SW480 (cell line): ENCODE results near the gene ELAC1.
"Not testable (repeated sequence)": the region's sequence is repeated elsewhere in the genome, so short reads cannot be mapped to it uniquely, and the experiment has no call there.

Experiments
- DNase-seq: peaks from one replicate; pipeline ENCODE4 v3.0.0-alpha.2; 2016; ENCODE audit warnings: low spot score

The ELAC1 gene, protein sequence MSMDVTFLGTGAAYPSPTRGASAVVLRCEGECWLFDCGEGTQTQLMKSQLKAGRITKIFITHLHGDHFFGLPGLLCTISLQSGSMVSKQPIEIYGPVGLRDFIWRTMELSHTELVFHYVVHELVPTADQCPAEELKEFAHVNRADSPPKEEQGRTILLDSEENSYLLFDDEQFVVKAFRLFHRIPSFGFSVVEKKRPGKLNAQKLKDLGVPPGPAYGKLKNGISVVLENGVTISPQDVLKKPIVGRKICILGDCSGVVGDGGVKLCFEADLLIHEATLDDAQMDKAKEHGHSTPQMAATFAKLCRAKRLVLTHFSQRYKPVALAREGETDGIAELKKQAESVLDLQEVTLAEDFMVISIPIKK

DNA sequence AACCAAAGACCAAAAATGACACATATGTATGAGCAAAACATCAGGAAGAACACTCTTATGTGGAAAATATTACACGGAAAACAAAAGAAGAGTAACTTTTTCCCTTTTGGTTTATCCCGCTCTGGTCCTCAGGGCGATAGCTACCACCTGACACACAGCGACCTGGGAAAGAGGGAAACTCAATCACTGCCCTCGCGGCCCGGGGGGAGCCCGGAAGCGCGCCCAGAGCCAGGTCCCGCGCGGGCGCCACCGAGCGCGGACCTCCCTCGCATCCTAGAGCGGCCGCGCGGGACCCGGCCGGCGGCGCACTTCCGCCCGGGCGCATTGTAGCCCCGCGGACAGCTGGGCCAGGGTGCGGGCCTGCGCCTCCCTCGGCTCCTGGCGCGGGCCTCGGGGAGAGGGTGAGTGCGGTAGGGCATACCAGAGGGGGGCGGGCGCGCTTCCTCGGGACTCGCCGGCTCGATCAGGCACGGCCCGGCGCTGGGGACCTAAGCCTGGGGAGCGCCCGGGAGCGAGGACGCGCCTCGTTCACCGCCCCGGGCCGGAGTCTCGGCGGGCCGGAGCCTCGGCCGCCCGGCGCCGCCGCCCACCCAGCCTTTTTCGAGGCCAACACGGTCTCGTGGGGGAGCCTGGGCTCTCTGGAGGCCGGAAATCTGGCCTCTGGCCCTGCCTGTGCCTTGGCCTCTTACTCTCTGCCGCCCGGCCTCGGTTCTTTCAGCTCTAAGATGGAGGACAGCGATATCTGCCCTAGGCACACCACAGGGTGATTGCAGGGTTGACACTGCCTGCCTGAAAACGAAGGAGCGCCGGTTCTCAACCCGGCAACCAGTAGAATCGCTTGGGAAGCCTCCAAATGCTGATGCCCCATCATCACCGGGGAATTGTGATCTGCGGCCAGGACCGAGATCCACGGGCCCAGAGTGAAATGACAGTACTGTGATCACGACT lies at the start of gene ELAC1:
Gene ELAC1 (plus strand): TSS at position 327 of the 948 bp plus-strand sequence. CDS start 6,365 bp downstream, outside the sequence.
- DNase-seq: peak; percentile 57

DNA sequence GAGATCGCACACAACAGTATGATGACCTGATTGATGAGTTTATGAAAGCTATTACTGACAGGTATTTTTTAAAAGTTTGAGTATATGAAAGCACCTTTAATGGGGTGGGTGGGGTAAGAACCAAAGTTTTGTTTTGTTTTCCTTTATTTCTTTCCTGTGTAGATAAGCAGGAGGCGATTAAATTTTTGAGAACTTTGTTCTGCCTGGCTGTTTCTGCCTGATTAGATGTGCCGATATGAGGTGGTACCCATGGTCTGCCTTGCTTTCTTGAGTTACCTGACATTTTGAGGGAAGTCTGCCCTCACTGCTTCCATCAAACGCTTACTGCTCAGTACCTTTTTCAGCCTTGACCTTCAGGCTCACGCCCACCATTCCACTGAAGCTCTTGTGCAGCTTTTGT lies 49.7 kb upstream of the ELAC1 start:
- DNase-seq: no peak

DNA sequence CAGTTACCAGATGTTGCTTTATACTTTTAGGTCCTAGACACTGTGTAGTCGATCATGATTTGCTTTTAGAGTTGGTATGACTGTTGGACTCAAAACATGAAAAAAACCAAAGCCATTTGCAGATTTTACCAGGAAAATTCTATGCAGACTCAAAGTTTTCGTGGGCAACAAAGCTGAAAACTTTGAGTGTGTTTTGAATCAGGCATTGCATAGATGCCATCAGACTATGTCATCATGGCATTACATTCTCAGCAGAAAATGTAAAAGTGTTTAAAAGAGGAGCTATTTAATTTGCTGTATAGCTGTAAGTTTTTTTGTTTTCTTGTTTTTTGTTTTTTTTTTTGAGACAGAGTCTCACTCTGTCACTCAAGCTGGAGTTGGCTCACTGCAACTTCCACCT lies 43.5 kb upstream of the ELAC1 start:
- no peak for DNase-seq

DNA sequence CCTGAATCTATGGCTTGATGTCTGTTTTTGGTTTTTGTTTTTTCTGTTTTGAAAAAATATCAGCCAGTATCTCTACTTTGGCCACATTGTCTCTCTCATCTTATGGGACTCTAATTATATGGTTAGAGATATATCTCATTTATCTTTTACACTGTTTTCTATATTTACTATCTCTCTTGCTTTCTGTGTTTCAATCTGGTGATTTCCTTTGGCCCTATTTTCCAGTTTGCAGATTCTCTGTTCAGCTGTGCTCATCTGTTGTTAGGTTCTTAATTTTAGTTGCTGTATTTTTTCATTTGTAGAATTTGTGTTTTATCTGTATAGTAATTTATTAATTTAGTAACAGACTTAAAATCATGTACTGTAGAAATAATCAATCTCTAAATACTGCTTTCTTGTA lies 41.3 kb upstream of the ELAC1 start:
- DNase-seq: no peak

GRCh38 chr18:50928551-50928950 lies 39.3 kb upstream of the ELAC1 start:
- DNase-seq: no peak

- DNase-seq: no peak
Measured at GRCh38 chr18:50933684-50934083, 34.2 kb upstream of the ELAC1 start.

DNA sequence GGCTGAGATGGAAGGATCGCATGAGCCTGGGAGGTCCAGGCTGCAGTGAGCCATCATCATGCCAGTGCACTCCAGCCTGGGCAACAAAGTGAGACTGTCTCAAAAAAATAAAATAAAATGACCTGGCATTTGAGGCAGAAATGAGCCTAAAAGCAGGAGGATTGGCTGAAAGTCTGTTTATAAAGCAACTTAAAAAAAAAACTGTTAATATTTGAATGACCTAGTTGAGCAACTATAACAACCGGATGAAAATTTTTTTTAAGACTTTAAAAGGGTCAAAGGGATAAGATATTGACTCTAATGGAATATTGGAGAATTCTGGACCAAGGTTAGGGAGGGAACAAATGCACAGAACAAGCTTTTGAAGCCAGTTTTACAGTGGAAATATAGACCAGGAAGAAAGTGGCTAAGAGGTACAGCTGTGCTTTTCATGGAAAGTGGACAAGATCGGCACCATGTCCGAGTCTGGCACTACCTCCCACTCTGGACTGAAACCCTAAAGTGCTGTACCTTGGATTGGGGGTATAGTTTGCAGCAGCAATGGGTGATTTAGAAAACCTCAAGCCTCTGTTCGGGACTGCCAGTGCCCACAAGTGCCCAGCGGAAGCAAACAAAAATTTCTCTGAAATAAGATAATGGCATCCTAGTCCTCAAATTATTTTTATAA lies 33.2 kb upstream of the ELAC1 start:
- DNase-seq: no peak

DNA sequence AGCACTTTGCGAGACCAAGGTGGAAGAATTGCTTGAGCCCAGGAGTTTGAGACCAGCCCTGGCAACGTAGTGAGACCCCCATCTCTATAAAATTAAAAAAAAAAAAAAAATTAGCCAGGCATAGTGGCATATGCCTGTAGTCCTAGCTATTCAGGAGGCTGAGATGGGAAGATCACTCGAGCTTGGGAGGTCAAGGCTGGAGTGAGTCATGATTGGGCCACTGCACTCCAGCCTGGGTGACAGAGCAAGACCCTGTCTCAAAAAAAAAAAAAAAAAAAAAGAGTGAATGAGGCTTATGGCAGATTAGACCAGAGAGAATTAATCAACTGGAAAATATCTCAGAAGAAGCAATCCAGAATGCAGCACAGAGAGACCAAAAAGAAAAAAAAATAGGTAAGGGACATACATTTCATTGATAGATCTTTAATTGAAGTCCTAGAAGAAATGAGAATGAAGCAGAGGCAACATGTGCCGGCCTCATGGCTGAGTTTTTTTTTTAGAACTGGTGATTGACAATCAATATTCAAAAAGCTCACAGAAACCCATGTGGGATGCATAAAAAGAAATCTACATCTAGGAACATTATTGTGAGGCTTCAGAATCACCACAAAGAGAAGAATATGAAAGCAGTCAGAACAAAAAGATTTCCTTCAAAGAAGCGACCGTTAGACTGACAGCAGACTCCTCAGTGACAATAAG lies 32.2 kb upstream of the ELAC1 start:
- DNase-seq: no peak

DNA sequence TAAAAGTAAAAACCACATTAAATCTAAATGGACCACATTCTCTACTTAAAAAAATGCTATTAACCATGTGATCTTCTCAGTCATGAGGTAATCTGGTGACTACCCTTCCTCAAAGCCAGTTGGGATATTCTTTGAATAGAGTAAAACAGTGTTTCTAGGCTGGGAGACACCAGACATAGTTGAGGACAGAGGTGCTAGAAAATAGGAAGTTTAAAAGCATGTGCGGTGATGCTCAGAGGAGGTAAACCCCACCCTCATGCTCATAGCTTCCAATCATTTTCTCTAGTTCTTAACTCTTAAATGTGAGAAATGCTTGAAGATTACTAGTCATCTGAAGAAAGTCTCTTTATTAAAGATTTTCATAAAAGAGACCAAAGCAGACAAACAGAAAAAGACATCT lies 30.7 kb upstream of the ELAC1 start:
- DNase-seq: no peak

- DNase-seq: no peak
Measured at GRCh38 chr18:50938912-50939311, 28.9 kb upstream of the ELAC1 start.

DNA sequence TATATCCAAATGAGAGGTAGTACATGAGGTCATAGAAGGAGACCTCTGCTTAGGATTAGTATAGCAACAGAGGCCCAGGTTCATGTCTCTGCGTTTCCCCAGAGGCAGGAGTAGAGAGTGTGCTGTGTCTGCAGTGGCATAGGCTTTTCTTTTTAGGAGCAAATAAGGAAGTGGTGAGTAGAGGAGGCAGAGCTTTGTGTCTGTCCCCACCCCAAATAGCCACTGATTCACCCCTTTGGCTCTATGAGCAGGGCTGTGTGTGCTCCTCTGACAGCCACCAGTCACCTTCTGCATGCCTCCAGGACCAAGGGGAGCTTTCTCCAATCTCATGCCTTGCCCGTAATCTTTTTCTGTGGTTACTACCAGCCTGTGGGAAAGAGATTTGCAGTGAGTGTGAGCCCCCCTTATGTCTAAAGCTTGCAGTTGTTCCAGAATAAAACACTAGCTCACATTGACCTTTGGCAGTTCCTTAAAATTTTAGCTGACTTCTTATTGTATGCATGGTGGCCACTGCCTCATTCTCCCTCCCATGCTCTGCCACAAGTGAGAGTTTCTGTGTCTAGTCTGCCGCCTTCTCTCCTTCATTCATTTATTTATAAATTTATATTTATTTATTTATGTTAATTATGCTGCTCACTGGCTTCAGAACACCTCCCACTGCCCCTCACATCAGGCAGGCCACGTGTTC lies 23.5 kb upstream of the ELAC1 start:
- DNase-seq: no peak

DNA sequence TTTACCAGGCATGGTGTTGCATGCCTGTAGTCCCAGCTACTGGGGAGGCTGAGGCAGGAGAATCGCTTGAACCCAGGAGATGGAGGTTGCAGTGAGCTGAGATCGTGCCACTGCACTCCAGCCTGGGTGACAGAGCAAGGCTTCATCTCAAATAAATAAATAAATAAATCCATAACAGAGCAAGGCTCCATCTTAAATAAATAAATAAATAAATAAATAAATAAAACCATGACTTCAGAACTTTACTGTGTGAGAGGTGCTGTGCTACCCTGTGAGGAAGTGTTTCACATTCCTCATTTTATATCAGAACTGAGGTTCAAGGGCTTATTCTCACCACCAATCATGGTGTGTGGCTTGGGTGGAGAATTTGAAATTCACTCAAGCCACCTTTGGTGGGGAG lies 21.9 kb upstream of the ELAC1 start:
- not testable (repeated sequence) for DNase-seq

DNA sequence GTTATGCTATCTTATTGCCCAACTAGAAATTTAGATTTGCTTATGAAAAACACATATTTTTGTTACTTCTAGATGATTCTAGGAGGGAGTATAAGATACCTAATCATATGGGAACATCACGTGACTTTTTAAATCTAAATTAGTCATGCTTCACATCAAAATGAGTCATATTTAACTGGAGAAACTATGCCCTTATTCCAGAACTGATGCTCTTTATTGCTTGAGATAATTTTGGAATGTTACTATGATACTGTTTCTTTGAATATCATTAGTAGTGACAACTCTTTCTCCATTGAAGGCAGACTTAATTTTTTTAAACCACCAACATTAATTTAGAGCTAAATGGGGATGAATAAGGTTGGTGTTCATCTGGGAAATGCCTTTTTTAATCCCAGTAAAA lies 19.9 kb upstream of the ELAC1 start:
- no peak for DNase-seq

- DNase-seq: no peak
Measured at GRCh38 chr18:50949185-50949584, 18.7 kb upstream of the ELAC1 start.

- no peak for DNase-seq
Measured at GRCh38 chr18:50950626-50951025, 17.2 kb upstream of the ELAC1 start.

DNA sequence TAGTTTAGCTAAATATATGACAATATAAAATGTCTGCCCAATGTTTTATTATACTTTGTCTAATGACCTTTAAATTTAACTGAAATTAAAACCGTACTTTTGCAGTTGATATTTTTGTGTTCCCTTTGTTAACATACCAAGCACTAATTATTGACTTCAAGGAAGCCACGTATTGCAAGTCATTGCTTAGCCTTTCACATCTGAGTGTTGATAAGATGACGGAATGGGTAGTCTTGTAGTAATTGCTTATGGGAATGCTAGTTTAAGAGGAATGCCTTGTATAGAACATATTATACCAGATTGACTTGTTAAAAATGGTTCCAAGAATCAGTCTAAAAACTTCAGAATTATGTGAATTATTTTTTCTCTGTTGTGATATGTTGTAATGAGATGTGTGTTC lies 14.0 kb upstream of the ELAC1 start:
- no peak for DNase-seq

DNA sequence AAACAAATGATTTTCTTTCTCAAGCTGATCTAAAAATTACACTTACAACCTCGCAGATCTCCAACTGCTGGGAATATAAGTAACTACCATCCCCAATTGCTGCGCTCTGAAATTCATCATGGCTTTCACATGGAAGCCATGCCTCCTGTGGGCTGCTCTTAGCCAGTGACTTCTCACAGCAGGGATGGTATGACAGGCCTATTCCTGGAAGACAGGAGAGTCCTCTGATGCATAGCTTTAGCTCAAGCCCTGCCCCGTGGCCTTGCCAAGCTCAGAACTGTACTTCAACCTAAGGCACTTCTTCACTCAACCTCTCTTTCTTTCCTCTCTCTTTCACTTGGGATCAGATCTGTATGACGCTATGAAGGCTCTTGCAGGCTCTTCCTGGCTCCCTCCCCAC lies 12.6 kb upstream of the ELAC1 start:
- no peak for DNase-seq

DNA sequence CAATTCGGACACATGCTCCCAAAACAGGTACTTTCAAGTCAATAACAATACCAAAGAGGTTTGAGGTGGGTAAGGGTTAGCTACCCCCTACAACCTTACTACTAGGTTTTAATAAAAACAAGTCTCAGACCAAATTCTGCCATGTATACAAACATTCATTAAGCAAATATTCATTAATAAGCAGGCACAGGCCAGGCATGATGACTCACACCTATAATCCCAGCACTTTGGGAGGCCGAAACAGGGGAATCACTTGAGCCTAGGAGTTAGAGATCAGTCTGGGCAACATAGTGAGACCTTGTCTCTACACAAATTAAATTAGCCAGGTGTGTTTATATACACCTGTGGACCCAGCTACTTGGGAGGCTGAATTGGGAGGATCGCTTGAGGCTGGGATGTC lies 11.7 kb upstream of the ELAC1 start:
- no peak for DNase-seq

DNA sequence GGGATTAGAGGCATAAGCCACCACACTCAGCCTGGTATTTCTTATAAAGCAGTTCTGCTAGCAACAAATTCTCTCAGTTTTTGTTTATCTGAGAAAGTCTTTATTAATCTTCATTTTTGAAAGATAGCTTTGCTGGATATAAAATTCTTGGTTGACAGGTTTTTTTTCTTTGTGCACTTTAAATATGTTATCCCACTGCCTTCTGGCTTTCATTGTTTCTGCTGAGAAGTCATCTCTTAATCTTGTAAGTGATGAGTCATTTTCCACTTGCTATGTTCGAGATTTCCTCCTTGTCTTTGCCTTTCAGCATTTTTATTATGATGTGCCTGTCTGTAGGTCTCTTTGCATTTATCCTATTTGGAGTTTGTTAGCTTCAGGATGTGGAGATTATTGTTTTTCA lies 5.9 kb upstream of the ELAC1 start:
- no peak for DNase-seq

DNA sequence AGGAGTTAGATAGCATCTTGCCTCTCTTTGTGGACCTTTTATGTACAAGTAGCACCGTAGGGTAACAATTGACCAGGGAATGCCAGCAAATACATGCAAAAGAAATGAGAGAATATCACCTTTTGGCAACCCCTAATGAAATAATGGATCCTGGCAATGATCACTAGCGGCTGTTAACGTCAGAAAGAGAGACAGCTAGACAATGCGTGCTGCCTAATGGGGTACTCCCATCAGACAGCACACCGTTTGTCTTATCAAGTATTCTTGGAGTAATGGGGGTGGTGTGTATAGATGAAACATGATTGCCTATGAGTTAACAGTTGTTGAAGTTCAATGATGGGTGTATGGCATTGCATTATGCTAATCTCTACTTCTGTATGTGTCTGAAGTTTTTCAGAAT lies 1.6 kb downstream of the ELAC1 start:
- DNase-seq: no peak

DNA sequence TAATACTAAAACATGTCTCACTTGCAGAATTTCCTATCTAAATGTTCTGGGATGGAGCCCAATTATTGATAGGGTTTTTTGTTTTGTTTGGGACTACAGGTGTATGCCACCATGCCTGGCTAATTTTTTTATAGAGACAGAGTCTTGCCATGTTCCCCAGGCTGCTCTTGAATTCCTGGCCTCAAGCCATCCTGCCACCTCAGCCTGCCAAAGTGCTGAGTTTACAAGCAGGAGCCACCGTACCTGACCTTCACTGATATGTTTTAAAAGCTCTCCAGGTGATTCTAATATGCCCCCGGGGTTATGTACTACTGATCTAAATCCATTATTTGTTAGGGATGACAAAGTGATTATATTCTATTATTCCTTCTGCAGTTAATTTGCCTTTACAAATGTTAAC lies 2.2 kb downstream of the ELAC1 start:
- DNase-seq: no peak
